ENCODE data around the gene DCDC1. TPM values are rescaled to one million over a fixed set of nuclear protein-coding genes. Genes with fewer than 3 reads are reported as not detected.

The DCDC1 gene
- total RNA-seq, 4 donors from 2014 or later: 0.32 TPM; not detected in 3

DNA sequence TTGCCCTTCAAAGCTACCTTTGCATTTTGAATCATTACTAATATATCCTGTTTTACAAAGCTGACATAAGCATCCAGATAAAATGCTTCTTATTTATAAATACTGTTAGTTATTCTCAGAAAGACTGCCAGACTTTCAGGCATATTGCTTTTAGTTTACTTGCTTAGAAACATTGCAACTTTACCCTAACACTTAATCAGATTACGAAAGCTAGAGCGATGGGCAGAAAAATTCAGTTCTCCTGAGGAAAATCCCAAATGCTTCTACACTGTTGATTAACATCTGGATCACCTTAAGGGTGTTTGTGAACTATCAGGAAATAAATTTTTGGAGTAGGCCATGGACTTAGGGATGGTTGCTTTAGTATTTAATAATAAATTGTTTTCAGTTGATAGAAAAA lies 493.7 kb downstream of the DCDC1 start:
- Histone ChIP-seq H3K4me1 (peaks cover 0 to 4% (median 0%) of the 10 kb centered on the region in 4 donors), H3K4me3 (no peak overlapping the region), H3K9me3 (no peaks in the 10 kb centered on the region), H3K27ac (no peak overlapping the region), H3K27me3 (no peaks in the 10 kb centered on the region), H3K36me3 (no peaks in the 10 kb centered on the region)
- 100% methylated on average over 2 of the region's 2 CpGs for WGBS, 2 donors (ENCODE audit: low coverage in 1 of 2)
- no peak for TF ChIP-seq EP300 (IDR thresholded peaks at IDR 0.05; ENCODE audit: low read depth)
- no peak for TF ChIP-seq POLR2A (IDR thresholded peaks at IDR 0.05)
- no peak for TF ChIP-seq CTCF (IDR thresholded peaks at IDR 0.05)
- TF ChIP-seq POLR2AphosphoS5 (IDR thresholded peaks at IDR 0.05): no peak
- intact Hi-C loops (cut with DNase I; ENCODE audit: low total_unique reads): no loop called here
- in situ Hi-C loops (cut with MboI; ENCODE audit: low pct_ligation_motif_present in 1 of 4, low pct_unique_long_range_greater_than_20kb in 1 of 4, low sequenced_read_pairs in 3 of 4): no loop called here
- no peak for DNase-seq

GRCh38 chr11:30873924-30874610 lies 495.5 kb downstream of the DCDC1 start:
- Histone ChIP-seq H3K27ac (no peak overlapping the region), H3K4me3 (no peak overlapping the region), H3K4me1 (no peaks in the 10 kb centered on the region), H3K9me3 (no peaks in the 10 kb centered on the region), H3K27me3 (no peaks in the 10 kb centered on the region), H3K36me3 (no peaks in the 10 kb centered on the region)
- 30 to 38% methylated on average over 1 to 3 of the region's 3 CpGs for WGBS, 2 donors (ENCODE audit: low coverage in 1 of 2)
- DNase-seq: no peak
- TF ChIP-seq EP300 (IDR thresholded peaks at IDR 0.05; ENCODE audit: low read depth): no peak
- no peak for TF ChIP-seq POLR2AphosphoS5 (IDR thresholded peaks at IDR 0.05)
- no peak for TF ChIP-seq POLR2A (IDR thresholded peaks at IDR 0.05)
- no peak for TF ChIP-seq CTCF (IDR thresholded peaks at IDR 0.05)
- intact Hi-C loops (cut with DNase I; ENCODE audit: low total_unique reads): no loop called here
- in situ Hi-C loops (cut with MboI; ENCODE audit: low pct_ligation_motif_present in 1 of 4, low pct_unique_long_range_greater_than_20kb in 1 of 4, low sequenced_read_pairs in 3 of 4): no loop called here

GRCh38 chr11:30868626-30869081 lies 500.9 kb downstream of the DCDC1 start:
- DNase-seq: no peak
- in situ Hi-C loops (cut with MboI; ENCODE audit: low pct_ligation_motif_present in 1 of 4, low pct_unique_long_range_greater_than_20kb in 1 of 4, low sequenced_read_pairs in 3 of 4): no loop called here
- 25 to 67% methylated on average over 1 to 2 of the region's 2 CpGs for WGBS, 2 donors (ENCODE audit: low coverage in 1 of 2)
- no peaks in the 10 kb centered on the region for H3K36me3 ChIP-seq
- no peaks in the 10 kb centered on the region for H3K27me3 ChIP-seq
- no peaks in the 10 kb centered on the region for H3K9me3 ChIP-seq
- no peak overlapping the region for H3K27ac ChIP-seq
- intact Hi-C loops (cut with DNase I; ENCODE audit: low total_unique reads): no loop called here
- no peaks in the 10 kb centered on the region for H3K4me1 ChIP-seq
- H3K4me3 ChIP-seq: no peak overlapping the region
- TF ChIP-seq POLR2AphosphoS5 (IDR thresholded peaks at IDR 0.05) (no peak), EP300 (IDR thresholded peaks at IDR 0.05; ENCODE audit: low read depth) (no peak), CTCF (IDR thresholded peaks at IDR 0.05) (no peak), POLR2A (IDR thresholded peaks at IDR 0.05) (no peak)

GRCh38 chr11:30863209-30863608 lies 506.3 kb downstream of the DCDC1 start:
- 72 to 85% methylated on average over 1 to 2 of the region's 2 CpGs for WGBS, 2 donors (ENCODE audit: low coverage in 1 of 2)
- no peak for TF ChIP-seq POLR2AphosphoS5 (IDR thresholded peaks at IDR 0.05)
- TF ChIP-seq CTCF (IDR thresholded peaks at IDR 0.05): no peak
- TF ChIP-seq POLR2A (IDR thresholded peaks at IDR 0.05): no peak
- no peak for TF ChIP-seq EP300 (IDR thresholded peaks at IDR 0.05; ENCODE audit: low read depth)
- Histone ChIP-seq H3K9me3 (no peaks in the 10 kb centered on the region), H3K27me3 (no peaks in the 10 kb centered on the region), H3K27ac (no peak overlapping the region), H3K36me3 (no peaks in the 10 kb centered on the region), H3K4me1 (no peaks in the 10 kb centered on the region), H3K4me3 (no peak overlapping the region)
- in situ Hi-C loops (cut with MboI; ENCODE audit: low pct_ligation_motif_present in 1 of 4, low pct_unique_long_range_greater_than_20kb in 1 of 4, low sequenced_read_pairs in 3 of 4): no loop called here
- DNase-seq: no peak
- intact Hi-C loops (cut with DNase I; ENCODE audit: low total_unique reads): no loop called here
